Endodermal cell (in vitro differentiated cells): ENCODE data around the gene PPIL1. TPM values are rescaled to one million over a fixed set of nuclear protein-coding genes. Genes with fewer than 3 reads are reported as not detected.

Source experiments
- DNase-seq: peaks from one replicate; pipeline ENCODE4 v3.0.0-alpha.2; 2017
- H3K27ac ChIP-seq: 2 replicates; pipeline ENCODE4 v1.5.1; 2013; ENCODE audit warnings: mild to moderate bottlenecking, low read depth, low read length, moderate library complexity
- H3K27me3 ChIP-seq: 2 replicates; pipeline ENCODE4 v1.6.1; 2013; ENCODE audit warnings: mild to moderate bottlenecking, low read length, moderate library complexity; ENCODE audit not compliant: insufficient read depth, control insufficient read depth, poor library complexity, severe bottlenecking
- H3K36me3 ChIP-seq: 2 replicates; pipeline ENCODE4 v1.7.0; 2013; ENCODE audit warnings: mild to moderate bottlenecking, low read length, moderate library complexity; ENCODE audit not compliant: control insufficient read depth, insufficient read depth
- H3K4me1 ChIP-seq: one replicate; pipeline ENCODE4 v1.7.0; 2013; ENCODE audit warnings: low read length; ENCODE audit not compliant: control insufficient read depth, insufficient read depth
- H3K4me3 ChIP-seq: 2 replicates; pipeline ENCODE4 v1.5.1; 2013; ENCODE audit warnings: mild to moderate bottlenecking, low read length, moderate library complexity
- H3K9ac ChIP-seq: 2 replicates; pipeline ENCODE4 v1.6.1; 2013; ENCODE audit warnings: mild to moderate bottlenecking, low read length, moderate library complexity; ENCODE audit not compliant: poor library complexity, severe bottlenecking; ENCODE audit errors: extremely low read depth
- H3K9me3 ChIP-seq: 2 replicates; pipeline ENCODE4 v1.6.1; 2013; ENCODE audit warnings: mild to moderate bottlenecking, low read length, moderate library complexity; ENCODE audit not compliant: control insufficient read depth
- H3K27ac Mint-ChIP-seq: 2 replicates; pipeline ENCODE4 v1.8.0; 2020; ENCODE audit warnings: mixed read lengths
- H3K27me3 Mint-ChIP-seq: 2 replicates; pipeline ENCODE4 v1.8.0; 2021; ENCODE audit warnings: mild to moderate bottlenecking, mixed read lengths; ENCODE audit not compliant: insufficient read depth
- H3K36me3 Mint-ChIP-seq: 2 replicates; pipeline ENCODE4 v1.8.0; 2020; ENCODE audit warnings: low read depth, mixed read lengths
- H3K4me1 Mint-ChIP-seq: 2 replicates; pipeline ENCODE4 v1.8.0; 2020; ENCODE audit warnings: mixed read lengths
- H3K4me3 Mint-ChIP-seq: 2 replicates; pipeline ENCODE4 v1.8.0; 2020; ENCODE audit warnings: mild to moderate bottlenecking, moderate library complexity, mixed read lengths
- H3K9me3 Mint-ChIP-seq: 2 replicates; pipeline ENCODE4 v1.8.0; 2020; ENCODE audit warnings: mild to moderate bottlenecking, mixed read lengths
- WGBS, 2 experiments: methylation state at CpG; one replicate each; pipeline versions ENCODE4 v1.1.5 to v1.1.7; 2013; ENCODE audit warnings: missing lambda C conversion rate in 2 of 2, mixed read lengths in 1 of 2; ENCODE audit not compliant: insufficient coverage in 1 of 2, insufficient read length in 1 of 2; 5-methylcytosine and 5-hydroxymethylcytosine counted together
- total RNA-seq, 2 donors: library from RNA; stranded (reverse); fragmentation: NEBNext Ultra II Directional in 1 of 2; extraction: Animal tissue kit (Norgen Biotek cat#: 25700) in 1 of 2; gene quantifications; 2 replicates in 1 of 2; 3 replicates in 1 of 2; pipeline ENCODE4 v1.2.1, GENCODE V29; 2021
- TF ChIP-seq, protein P1 (sequence below): fragments of 200-600 bp; sonication (generic); conservative IDR thresholded peaks from 2 replicates; pipeline ENCODE4 v1.5.0; 2021; ENCODE audit warnings: antibody characterized with exemption, mild to moderate bottlenecking

The PPIL1 gene
- total RNA-seq, 2 donors from 2014 or later, result 36.7 to 53.3 TPM

DNA sequence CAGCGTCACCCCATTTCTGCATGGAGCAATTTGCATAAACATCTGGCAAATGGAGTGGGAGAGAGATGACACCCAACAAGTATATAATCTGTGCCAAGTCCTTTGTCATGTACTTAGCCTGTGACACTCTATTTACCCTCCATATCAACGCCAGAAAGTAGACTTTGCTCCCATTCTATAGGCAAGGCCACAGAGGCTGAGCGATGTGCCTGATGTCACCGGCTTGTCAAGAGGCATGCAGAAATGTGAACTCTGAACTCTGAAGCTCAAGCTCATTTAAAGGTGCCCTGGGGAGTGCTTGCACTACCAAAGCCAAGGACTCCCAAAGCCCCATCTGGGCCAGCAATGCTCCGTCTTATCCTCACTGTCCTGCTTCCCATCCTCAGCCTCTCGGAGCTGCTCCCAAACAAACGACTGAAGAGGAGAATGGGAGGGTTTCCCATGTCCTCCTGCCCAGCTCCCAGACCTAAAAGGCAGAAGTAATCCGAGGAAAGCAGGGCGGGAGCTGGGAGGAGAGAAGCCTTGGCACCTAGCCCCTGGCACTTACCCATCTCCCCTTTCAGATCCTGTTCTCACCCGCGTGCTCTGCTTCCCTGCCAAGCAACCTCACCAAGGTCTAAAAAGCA lies 44.6 kb downstream of the PPIL1 start:
- no peak for DNase-seq
- H3K9me3 Mint-ChIP-seq, result peaks cover 5% of the 10 kb centered on the region
- H3K36me3 Mint-ChIP-seq, result no peaks in the 10 kb centered on the region
- no peaks in the 10 kb centered on the region for H3K9me3 ChIP-seq
- H3K4me3 Mint-ChIP-seq, result no peak overlapping the region
- H3K4me1 Mint-ChIP-seq, result peaks cover 12% of the 10 kb centered on the region
- peaks cover 4% of the 10 kb centered on the region for H3K27me3 ChIP-seq
- no peaks in the 10 kb centered on the region for H3K36me3 ChIP-seq
- H3K9ac ChIP-seq, result no peak overlapping the region
- H3K27ac Mint-ChIP-seq, result no peak overlapping the region
- 83 to 88% methylated on average over 9 to 11 of the region's 11 CpGs for WGBS, 2 experiments
- no peak overlapping the region for H3K27ac ChIP-seq
- H3K4me1 ChIP-seq, result no peaks in the 10 kb centered on the region
- no peak overlapping the region for H3K4me3 ChIP-seq
- H3K27me3 Mint-ChIP-seq, result peaks cover 8% of the 10 kb centered on the region
- TF ChIP-seq, protein P1, sequence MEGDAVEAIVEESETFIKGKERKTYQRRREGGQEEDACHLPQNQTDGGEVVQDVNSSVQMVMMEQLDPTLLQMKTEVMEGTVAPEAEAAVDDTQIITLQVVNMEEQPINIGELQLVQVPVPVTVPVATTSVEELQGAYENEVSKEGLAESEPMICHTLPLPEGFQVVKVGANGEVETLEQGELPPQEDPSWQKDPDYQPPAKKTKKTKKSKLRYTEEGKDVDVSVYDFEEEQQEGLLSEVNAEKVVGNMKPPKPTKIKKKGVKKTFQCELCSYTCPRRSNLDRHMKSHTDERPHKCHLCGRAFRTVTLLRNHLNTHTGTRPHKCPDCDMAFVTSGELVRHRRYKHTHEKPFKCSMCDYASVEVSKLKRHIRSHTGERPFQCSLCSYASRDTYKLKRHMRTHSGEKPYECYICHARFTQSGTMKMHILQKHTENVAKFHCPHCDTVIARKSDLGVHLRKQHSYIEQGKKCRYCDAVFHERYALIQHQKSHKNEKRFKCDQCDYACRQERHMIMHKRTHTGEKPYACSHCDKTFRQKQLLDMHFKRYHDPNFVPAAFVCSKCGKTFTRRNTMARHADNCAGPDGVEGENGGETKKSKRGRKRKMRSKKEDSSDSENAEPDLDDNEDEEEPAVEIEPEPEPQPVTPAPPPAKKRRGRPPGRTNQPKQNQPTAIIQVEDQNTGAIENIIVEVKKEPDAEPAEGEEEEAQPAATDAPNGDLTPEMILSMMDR, result no peak

DNA sequence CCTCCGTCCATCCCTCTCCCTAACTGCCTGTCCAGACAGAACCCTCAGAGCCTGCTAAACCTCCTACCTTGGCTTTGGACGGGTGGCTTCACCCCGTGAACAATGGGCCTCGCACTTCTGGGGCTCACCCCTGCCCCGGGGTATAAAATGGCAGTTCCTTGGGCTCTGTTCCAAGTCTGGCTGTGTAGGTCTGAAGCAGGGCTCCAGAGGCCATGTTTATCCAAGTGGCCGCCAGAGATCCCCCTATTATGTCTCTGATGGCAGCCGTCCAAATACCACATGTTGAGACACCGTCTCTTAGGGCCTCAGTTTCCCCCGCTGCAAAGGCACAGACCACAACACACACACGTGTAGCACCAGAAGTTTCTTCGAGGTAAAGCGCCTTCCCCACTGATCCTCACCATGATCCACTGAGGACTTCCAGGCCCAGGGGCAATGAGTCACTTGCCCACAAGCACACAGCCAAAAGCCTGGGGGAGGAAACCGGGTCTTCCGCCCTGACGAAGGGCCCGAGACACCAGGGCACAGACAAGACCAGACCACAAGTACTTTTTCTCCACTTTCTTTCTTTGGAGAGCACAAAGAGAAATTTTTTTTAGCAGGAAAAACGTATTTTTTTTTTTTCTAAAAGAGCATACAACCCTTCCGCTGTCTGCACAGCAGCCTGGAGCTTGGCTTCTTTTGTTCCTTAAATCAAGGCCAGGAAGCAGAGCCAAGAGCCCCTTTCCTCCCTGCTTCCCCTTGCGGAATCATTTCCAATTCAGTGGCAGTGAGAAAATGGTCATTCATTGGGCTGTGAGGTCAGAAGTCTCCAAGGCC lies 47.1 kb downstream of the PPIL1 start:
- 90 to 95% methylated on average over 12 to 19 of the region's 19 CpGs for WGBS, 2 experiments
- TF ChIP-seq, protein P1, result no peak
- H3K4me3 Mint-ChIP-seq, result no peak overlapping the region
- no peaks in the 10 kb centered on the region for H3K36me3 Mint-ChIP-seq
- Histone ChIP-seq H3K27me3 (no peaks in the 10 kb centered on the region), H3K4me1 (no peaks in the 10 kb centered on the region), H3K36me3 (no peaks in the 10 kb centered on the region), H3K27ac (peak overlapping the region; percentile 16), H3K4me3 (no peak overlapping the region), H3K9ac (no peak overlapping the region), H3K9me3 (no peaks in the 10 kb centered on the region)
- no peak overlapping the region for H3K27ac Mint-ChIP-seq
- peaks cover 9% of the 10 kb centered on the region for H3K4me1 Mint-ChIP-seq
- no peaks in the 10 kb centered on the region for H3K9me3 Mint-ChIP-seq
- peaks cover 4% of the 10 kb centered on the region for H3K27me3 Mint-ChIP-seq
- DNase-seq, result no peak

DNA sequence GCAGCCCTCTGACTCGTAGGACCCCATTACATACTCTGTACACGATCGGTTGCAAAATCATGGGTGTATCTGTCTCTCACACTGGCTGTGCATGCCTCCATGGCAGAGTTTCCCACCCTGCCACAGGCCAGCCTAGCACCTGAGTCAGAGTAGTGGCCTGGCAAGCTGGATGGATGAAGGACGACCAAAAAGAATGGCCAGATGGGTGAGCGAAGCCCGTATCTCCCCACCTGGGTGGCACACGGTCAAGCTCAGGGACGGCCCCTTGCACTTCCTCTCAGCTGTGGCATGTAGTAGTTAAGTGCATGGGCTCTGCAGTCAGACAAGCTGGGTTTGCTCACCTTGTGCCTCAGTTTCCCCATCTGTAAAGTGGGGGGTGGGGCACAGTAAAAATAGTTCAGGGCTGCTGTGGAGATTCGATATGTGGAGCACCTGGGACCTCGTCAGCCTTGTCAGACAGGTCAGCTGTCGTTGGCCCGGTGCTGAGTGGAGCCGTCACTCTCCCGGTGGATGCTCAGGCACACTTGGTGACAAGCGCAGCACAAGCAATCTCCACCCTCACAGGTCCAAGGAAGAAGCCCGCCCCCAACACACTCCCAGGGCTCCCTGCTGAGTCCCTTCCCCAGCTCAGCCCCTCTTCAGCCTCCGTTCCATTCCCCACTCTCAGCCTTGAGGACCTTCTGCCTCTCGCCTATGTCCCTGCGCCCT lies 47.9 kb downstream of the PPIL1 start:
- Mint-ChIP-seq H3K27ac (no peak overlapping the region), H3K36me3 (no peaks in the 10 kb centered on the region), H3K27me3 (peaks cover 4% of the 10 kb centered on the region), H3K4me1 (peaks cover 9% of the 10 kb centered on the region), H3K4me3 (no peak overlapping the region), H3K9me3 (no peaks in the 10 kb centered on the region)
- WGBS, 2 experiments, result 91 to 96% methylated on average over 14 to 19 of the region's 19 CpGs
- DNase-seq, result no peak
- Histone ChIP-seq H3K27ac (no peak overlapping the region), H3K27me3 (no peaks in the 10 kb centered on the region), H3K4me3 (no peak overlapping the region), H3K9ac (no peak overlapping the region), H3K9me3 (no peaks in the 10 kb centered on the region), H3K36me3 (no peaks in the 10 kb centered on the region), H3K4me1 (no peaks in the 10 kb centered on the region)
- TF ChIP-seq, protein P1, result no peak
